Right kidney (tissue), 1 donor: Measurements from ENCODE around the gene CKLF.
"Not testable (repeated sequence)": the region's sequence is repeated elsewhere in the genome, so short reads cannot be mapped to it uniquely, and the experiment has no call there.

Experiments used
- DNase-seq: peaks from one replicate; pipeline ENCODE4 v3.0.0-alpha.2; 2016

CKLF gene

GRCh38 chr16:66567270-66567669 lies 14.9 kb downstream of the CKLF start:
- DNase-seq = not testable (repeated sequence)

DNA sequence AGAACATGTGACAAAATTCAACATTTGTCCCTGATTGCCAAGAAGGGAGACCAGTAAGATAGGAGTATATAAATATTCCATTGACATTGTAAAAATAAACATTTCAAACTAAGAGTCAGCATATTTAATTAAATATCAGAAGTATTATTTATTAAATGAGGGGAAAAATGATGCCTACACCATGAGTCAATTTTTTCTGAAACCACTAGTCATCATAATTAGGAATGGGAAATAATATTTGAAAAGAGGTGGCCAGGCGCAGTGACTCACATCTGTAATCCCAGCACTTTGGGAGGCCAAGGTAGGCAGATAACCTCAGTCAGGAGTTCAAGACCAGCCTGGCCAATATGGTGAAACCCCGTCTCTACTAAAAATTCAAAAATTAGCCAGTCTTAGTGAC lies 16.0 kb downstream of the CKLF start:
- DNase-seq = no peak

DNA sequence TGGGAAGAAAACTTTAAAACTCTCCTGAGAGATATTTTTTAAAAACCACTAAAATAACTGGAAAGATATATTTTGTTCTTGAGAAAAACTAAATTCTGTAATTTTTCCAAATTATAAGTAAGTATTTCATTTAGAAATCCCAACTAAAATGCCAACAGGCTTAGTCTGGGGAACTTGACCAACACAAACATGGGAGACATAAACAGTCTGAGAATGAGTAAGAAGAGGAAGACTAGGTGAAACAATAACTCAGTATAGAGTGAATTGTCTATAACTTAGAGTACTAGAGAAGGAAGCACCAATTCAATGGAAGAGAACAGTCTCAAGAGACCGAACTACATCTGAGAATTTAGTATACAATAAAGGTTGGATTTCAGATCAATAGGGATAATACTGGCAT lies 16.8 kb downstream of the CKLF start:
- no peak for DNase-seq

- no peak for DNase-seq
Measured at GRCh38 chr16:66569827-66570405, 17.5 kb downstream of the CKLF start.

DNA sequence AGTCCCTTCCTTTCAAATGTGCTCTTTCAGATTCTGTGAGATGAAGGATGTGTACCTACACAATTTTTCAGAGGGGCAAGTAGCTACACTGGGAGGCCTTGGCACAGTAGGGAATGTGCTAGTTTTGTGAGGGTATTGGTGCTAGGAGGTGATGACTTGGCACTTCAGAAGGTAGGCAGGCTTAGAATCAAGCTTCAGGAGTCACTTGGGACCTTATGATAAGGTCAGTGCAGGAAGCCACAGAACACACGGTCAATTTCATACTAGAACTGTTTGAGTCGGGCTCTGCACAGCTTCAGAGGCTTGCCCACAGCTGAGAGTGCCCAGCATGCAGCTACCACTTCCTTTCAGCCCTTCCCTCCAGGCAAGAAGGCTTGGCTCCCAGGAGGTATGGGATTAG lies 20.0 kb downstream of the CKLF start:
- no peak for DNase-seq

DNA sequence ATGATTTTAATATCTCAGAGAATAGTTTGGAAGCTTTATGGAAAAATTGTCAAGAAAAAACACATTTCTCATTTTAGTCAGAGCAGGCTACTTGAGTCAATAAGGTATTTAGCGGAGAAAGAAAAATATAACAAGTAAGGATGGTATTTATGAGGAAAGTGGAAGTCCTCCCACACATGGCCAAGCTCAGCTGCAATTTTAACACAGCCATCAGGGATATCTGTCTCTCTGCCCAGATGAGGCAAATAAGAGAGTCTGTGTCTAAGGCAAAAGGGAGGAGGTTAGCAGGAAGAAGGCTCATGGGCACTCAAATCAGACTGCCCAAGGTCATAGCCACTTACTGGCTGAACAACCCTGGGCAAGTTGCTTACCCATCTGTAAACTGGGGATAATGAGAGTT lies 21.7 kb downstream of the CKLF start:
- DNase-seq = no peak

- DNase-seq = no peak
Measured at GRCh38 chr16:66574531-66574930, 22.2 kb downstream of the CKLF start.

DNA sequence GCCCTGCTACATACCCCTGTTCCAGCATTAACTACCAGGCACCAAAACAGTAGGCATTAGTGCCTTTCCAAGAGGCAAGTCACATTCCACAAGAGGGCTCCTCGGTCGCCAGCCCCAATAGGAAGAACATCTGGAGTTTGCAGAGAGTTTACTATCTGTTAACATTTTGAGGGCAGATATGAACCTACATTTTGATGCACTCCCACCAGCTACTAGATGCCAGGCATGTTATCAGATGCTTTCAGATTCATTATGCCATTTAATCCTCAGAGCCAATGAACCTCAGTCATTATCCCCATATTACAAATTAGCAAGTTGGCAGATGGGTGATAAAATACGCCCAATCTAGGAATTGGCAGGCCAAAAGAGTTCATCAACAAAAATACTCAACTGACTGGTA lies 22.7 kb downstream of the CKLF start:
- no peak for DNase-seq

DNA sequence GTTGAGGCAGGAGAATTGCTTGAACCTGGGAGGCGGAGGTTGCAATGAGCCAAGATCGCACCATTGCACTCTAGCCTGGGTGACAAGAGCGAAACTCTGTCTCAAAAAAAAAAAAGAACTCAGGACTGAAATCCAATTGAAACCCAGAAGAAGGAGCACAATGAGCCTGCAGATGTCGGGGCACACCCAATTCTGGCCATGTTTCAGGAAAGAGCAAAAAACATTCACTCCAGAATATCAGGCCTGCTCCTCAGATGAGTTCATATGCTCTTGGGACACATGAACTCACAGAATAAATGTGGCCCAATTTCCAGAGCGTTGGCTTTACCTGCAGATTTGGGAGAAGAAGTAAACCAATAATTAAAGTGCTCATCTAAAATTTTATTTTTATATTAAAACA lies 23.9 kb downstream of the CKLF start:
- DNase-seq = no peak

GRCh38 chr16:66578651-66579531 lies 26.5 kb downstream of the CKLF start, which contains the start of gene CMTM2:
CMTM2 (plus strand) TSS chr16:66579463; CDS start chr16:66579608, 145 bp downstream.
- peak; percentile 60 for DNase-seq

DNA sequence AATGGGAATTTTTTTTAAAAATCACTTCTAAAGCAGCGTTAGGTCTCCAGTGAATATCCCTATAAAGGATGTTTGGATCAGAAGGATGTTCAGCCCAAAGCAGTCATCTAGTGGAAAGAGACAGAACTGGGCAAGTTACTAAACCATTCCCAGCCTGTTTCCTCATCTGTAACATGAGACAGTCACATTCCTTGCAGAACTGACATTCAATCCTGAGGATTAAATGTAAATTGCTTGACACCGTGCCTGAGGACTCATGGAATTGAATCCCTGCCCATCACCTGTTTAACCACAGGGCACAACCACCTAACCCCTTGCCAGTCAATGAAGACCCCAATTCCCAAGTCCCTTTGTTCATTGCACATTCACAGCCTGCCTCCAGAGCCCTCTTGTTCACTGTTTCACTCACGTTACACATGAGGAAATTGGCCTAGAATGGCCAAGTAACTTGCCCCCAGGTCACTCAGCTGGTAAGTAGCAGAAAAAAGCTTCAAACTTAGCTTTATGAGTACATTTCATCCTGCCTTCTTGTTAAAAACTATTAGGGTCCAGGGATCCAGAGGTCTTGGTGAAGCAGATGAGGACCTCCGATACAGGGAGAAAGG lies 28.3 kb downstream of the CKLF start:
- DNase-seq = peak; percentile 17

DNA sequence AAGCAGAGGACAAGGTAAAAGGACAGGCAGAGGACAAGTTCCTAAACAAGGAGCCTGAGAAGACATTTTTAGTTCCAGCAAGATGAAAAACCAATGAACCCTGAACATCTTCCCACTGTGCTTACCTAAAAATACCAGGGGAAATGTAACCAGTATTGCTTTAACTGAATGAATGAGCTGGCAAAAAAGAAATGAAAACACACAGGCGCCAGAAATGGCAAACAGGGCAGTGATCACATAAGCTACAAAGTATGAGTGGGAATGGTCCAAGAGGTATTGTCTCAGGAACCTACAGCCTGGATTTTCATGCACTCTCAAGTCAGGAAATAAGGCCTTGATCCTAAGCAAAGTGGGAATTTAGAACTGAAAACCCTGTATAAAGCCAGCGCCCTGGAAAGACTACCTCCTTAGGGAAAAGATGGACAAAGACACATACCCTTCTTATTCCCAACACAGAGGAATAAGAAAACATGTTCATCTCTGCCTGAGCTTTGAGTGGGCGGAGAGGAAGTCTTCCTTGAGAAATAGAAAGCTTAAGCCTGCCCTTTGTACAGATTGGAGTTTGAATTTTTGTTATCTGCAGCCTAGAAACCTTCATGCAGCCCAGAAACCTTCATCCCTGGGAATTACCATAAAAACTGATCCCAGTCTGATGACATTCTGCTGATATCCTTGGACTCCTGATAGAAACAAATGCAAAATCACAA lies 29.0 kb downstream of the CKLF start:
- no peak for DNase-seq

DNA sequence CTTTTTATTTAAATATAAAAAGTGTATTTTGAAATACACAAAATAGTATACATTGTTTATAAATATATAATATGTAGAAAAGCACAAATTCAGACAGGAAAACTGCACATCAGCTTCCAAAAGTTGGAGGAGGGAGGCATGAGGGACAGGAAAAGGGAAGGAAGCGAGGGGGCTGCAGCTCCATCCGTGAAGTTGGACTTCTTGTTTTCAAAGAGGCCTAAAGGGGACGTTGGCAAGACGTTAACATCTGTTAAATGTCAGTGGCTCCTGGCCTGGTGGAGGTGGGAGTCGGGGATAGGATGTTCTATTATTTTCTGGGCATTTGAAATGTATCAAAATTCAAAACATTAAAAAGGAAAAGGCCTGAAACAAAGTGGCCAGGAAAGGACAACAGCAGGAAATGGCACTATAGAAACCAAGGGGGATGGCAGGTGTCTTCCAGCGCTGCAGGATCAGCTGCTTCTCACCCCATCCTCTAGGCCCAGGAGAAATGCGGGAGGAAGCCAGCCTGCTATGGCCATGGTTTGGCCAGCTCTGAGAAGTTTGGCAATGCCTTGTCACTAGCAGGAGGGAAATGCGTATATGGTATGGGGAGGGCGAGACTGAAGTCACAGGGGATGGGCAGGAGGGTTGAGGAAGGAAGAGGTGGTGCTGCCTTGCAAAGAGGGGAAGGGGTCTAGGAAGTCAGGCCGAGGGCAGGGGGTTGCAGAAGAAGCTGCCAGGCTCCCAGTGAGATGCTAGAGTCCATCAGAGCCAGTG lies 33.3 kb downstream of the CKLF start:
- DNase-seq = no peak

DNA sequence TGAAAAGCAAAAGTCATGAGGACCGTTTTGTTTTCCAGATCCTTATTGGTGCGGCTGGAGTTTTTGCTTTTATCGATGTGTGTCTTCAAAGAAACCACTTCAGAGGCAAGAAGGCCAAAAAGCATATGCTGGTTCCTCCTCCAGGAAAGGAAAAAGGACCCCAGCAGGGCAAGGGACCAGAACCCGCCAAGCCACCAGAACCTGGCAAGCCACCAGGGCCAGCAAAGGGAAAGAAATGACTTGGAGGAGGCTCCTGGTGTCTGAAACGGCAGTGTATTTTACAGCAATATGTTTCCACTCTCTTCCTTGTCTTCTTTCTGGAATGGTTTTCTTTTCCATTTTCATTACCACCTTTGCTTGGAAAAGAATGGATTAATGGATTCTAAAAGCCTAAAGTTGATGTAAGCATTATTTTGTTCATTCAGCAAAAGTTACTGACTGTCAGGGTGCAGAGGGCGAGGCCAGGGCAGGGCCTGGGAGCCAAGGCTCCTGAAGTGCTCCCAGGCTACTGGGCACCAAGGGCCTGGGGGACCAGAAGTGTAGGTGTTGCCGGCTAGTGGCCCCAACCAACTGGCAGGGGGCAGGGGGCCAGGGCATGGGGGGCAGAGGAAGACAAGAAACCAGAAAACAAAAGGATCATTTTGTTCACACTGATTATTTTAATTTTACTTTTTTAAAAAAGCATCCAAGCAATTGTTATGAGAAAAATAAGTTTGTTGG lies 35.7 kb downstream of the CKLF start:
- no peak for DNase-seq

- no peak for DNase-seq
Measured at GRCh38 chr16:66588981-66589713, 36.8 kb downstream of the CKLF start.

- DNase-seq = no peak
Measured at GRCh38 chr16:66590322-66590721, 37.9 kb downstream of the CKLF start.

- DNase-seq = no peak
Measured at GRCh38 chr16:66591018-66591417, 38.6 kb downstream of the CKLF start.

DNA sequence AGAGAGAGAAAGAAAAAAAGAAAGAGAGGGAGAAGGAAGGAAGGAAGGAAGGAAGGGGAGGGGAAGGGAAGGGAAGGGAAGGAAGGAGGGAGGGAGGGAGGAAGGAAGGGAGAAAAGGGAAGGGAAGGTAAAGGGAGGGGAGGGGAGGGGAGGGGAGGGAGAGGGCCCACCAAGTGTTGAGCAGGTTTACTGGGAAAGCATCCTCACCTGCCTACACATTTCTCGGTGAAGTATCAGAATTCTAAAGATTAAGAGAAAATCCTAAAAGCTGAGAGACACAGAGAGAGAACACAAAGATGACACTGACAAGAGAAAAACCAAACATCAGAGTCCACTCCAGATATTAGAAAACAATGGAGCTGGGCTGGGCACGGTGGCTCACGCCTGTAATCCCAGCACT lies 39.9 kb downstream of the CKLF start:
- DNase-seq = no peak

GRCh38 chr16:66592814-66593213 lies 40.4 kb downstream of the CKLF start:
- no peak for DNase-seq

GRCh38 chr16:66594739-66595138 lies 42.4 kb downstream of the CKLF start:
- DNase-seq = no peak

GRCh38 chr16:66596559-66596958 lies 44.2 kb downstream of the CKLF start:
- DNase-seq = not testable (repeated sequence)
